GM19035 (cell line): Measurements from ENCODE around the gene OAS3.
A peak's percentile ranks its signal among the peaks of the same experiment; 100 is the strongest.
"Not testable (repeated sequence)": the region's sequence is repeated elsewhere in the genome, so short reads cannot be mapped to it uniquely, and the experiment has no call there.

Experiments used
- ATAC-seq: cut with Tn5 transposase; IDR thresholded peaks from one replicate; pipeline ENCODE4 v1.9.1; 2021; ENCODE audit not compliant: unreplicated experiment

Gene OAS3

DNA sequence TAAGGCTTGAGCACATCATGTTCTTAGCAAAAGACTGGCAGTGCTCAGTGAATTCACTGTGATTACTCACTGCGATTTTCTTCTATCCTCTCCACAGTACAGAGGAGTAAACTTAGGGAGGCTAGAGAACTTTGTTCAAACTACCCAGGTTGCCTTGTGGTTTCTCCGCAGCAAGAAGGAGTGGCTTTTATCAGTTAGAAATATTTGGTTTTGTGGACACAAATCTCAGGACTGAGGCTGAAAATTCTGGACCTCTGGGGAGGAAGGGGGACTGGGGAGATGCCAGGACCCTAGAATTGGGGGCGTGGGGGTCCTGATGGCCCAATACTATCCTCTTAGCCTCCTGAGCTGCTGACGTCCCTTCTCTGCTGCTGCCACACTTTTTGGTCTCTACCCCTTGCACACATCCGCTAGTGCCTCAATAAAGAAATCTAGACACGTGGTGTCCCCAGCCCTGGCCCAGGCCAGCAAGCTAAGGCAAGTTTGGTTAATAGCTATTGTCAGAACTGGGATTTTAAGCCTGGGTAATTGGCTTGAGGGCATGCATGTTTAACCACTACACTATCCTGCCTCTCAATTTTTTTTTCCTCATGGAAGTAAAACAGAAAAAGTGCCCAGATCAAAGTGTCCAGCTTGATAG is 40.9 kb downstream of the OAS3 start:
- peak; percentile 43 for ATAC-seq

DNA sequence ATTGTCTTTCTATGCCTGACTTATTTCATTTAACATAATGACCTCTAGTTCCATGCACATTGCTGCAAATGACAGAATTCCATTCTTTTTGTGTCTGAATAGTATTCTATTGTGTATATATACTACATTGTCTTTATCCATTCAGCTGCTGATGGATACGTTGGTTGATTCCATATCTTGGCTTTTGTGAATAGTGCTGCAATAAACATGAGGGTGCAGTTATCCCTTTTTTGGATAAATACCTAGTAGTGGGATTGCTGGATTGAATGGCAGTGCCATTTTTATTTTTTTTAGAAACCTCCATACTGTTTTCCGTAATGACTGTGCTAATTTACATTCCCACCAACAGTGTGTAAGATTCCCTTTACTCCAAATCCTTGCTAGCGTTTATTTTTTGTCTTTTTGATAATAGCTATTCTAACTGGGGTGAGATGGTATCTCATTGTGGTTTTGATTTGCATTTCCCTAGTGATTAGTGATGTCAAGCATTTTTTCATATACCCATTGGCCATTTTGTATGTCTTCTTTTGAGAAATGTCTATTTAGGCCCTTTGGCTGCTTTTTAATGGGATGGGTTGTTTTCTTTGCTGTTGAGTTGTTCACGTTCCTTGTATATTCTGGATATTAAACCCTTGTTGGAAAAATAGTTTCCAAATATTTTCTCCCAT is 42.4 kb downstream of the OAS3 start:
- no peak for ATAC-seq

DNA sequence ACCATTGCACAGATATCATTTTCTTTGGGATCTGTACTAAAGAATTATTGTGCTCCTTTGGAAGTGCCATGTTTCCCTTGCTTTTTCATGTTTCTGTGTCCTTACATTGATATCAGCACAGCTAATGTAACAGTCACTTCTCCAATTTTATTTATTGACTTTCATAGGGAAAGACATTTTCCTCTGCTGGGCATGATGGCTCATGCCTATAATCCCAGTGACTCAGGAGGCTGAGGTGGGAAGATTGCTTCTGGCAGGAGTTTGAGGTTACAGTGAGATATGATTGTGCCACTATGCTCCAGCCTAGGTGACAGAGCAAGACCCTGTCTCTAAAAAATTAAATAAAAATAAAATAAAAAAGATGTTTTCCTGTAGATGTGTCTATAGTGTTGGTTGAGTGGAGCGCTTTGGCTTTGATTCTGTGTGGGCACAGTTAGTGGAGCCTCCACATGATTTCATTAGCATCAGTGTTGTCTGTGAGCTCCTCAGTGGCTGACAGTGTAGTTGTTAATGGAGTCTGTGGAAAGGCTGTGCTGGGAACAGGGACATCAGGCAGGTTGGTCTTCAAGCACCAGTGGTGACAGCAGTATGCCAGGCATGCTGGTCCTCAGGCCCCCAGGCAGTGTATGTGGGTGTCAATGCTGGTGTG is 47.5 kb downstream of the OAS3 start:
- ATAC-seq, result no peak

DNA sequence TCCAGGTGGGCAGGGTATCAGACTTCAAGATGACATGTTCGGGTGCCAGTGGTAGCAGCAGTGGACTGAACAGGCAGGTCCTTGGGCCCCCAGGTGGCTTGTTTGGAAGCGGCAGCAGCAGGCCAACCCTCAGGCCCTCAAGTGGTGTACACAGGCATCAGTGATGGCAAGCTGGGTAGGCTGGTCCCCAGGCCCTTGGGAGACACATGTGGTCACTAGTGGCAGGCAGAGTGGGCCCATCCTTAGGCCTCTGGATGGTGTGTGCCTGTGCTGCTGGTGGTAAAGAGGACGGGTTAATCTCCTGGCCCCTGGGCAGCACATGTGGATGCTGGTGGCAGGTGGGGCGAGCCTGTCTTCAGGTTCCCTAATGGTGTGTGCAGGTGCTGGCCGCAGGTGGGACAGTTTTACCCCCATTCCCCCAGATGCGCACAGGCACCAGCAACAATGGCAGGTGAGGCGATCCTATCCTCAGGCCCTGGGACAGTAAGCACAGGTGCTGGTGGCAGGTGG is 48.1 kb downstream of the OAS3 start:
- no peak for ATAC-seq

DNA sequence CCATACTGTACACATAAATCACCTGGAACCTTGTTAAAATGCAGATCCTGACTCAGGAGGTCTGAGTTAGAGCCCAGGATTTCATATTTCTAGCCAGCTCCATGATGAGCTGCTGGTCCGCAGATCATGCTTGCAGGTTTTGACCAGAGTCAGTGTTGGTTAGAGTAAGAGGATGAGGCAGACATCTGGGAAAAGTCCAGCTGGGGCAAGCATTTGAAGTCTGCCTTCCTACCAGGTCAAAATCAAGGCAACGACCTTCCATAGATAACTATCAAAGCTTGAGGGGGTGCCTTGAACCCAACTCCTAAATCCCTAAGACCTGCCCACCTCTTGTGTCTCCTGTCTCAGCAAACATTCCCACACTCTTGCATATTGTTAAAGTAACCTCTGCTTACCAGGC is 49.3 kb downstream of the OAS3 start:
- no peak for ATAC-seq

DNA sequence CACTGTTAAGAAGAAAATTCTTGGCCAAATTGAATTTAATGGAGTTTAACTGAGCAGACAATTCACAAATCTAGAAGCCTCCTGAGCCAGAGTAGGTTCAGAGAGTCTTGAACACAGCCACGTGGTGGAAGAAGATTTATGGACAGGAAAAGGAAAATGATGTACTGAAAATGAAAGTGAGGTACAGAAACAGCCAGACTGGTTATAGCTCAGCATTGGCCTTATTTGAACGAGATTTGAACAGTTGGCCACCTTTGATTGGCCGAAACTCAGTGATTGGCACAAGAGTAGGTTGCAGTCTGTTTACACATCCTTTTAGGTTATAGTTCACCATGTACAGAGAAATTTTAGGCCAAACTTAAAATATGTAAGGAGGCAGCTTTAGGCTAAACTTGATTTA is 50.0 kb downstream of the OAS3 start:
- ATAC-seq, result no peak

DNA sequence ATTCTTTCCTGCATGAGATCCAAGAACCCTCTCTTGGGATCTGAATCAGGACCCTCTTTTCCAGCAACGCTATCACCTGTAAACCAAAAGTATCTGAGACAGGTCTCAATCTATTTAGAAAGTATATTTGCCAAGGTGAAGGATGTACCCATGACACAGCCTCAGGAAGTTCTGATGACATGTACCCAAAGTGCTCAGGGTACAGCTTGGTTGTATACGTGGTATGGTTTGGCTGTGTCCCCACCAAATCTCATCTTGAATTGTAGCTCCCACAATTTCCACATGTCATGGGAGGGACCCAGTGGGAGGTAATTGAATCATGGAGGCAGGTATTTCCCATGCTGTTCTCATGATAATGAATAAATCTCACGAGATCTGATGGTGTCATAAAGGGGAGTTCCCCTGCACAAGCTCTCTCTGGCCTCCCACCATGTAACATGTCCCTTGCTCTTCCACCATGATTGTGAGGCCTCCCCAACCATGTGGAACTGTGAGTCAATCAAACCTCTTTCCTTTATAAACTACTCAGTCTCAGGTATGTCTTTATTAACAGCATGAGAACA is 50.6 kb downstream of the OAS3 start:
- ATAC-seq, result not testable (repeated sequence)

DNA sequence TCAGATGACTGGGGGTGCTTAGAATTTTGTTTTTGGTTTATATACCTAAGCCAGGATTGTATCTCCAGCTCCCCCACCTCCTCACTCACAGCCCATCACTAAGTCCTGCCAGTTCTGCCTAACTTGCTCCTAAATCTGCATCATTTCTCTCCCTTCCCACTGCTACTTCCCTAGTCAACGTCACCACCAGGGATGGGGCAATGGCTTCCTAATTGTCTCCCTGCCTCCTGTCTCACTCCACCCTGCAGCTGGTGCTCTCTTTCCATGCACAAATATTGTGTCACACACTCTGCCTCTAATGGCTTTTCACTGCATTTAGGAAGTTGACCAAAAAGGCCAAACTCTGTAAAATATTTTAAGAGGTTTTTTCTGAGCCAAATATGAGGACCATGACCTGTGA is 51.5 kb downstream of the OAS3 start:
- ATAC-seq, result no peak

DNA sequence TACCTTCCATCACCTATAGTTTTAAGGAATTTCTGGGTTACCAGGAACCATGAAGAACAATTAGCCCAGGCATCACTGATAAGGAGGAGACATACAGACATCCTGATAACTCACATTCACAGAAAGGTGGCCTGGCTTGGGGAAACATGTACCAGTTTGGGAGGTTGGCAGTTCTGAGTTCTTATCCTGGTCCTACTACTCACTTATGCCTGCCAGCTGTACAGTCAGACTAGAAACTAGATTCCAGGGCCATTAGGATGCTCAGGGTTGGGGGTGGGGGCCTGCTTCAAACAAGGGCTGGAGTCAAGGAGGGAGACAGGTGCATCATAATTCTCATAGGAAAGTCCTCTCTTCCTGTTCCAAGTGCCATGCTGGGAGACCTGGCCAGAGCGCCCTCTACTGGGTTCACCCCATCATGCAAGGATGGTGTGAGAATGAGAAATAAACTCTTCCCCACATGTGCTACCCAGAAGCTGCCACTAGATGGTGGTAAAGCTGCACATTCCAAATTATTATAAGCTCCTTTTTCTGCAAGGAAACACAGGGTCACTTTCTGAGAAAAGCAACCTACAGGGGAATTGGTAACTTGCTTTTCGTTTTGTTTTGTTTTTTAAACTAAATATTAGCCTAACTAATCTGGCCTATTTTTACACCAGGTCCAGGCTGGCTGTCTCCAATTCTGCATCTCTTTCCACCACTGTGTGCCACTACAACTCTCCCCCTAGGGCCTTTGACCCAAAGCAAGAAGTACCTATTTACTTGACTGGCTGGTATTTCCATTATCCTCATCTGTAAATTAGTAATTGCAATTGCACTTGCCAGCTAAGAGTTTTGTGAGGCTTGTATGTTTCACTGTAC is 54.5 kb downstream of the OAS3 start:
- ATAC-seq, result no peak

DNA sequence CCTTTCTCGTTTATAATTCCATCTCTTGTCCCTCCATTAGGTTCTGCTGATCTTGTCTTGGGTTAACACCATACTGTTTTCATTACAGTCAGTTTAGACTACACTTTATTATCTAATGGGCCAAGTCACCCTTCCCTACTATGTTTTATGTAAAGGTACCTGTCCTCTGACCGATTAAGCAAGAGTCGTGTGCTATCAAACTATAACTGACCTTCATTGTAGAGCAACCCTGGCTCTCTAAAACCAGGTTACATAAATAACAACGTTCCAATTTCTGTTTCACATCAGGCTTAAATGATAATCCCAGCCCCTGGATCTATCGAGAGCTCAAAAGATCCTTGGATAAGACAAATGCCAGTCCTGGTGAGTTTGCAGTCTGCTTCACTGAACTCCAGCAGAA is 56.7 kb downstream of the OAS3 start:
- no peak for ATAC-seq

DNA sequence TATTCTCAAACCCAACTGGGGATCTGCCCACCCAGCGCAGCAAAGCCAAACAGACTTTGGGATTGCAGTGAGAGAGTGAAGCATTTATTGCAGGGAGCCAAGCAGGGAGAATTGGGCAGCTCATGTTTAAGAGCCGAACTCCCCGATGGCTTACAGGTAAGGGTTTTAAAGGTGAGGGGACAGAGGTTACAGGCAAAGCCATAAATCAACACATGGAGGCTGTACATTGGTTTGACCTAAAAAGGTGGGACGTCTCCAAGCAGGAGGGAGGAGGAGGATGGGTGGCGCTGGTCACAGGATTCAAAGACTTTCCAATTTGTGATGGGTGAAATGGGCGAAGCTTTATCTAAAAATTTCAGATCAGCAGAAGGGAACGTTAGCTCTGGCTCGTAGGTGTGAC is 58.2 kb downstream of the OAS3 start:
- no peak for ATAC-seq

DNA sequence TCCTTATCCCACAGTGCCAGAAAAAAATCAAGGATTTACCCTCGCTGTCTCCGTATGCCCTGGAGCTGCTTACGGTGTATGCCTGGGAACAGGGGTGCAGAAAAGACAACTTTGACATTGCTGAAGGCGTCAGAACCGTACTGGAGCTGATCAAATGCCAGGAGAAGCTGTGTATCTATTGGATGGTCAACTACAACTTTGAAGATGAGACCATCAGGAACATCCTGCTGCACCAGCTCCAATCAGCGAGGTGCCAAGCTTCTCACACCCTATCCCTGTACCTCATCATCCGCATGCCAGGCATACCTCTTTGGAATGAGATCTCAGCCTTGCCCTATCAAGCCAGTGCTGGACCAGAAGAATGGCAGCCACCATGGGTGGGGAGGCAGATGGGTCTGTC is 59.2 kb downstream of the OAS3 start:
- no peak for ATAC-seq

DNA sequence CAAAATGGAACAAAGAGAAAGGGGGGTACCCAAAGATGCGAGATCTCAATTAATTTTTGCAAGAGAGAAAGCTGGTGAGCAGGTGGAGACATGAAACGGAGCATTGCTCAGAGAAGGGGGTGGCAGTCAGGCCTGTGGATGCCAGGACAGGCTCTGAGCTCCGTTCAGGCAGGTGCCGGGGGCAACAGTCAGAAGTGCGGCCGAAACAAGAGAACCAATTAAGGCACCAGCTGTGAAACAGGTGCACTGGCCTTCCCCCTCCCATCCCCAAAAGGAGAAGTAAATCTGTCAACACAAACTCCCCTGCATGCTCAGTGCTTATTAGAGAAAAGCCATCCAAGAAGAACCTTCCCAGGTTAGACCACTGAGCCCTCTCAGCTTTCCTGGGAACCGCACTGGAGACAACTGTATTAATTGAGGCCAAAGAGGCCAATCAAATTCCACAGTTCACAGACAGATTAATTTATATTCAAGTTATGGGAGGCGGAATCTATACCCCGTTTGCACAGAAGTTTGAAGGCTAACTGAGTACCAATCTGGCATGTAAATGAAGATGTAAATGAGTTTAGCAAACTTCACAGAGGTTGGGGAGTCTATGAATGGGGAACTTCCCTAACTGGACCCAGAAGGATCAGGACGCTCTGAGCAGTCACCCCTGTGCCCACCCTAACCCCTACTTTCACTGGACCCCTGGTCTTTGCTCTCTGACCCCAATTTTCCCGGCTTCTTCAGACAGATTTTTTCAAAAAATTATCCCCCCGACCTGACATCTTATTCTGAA is 60.9 kb downstream of the OAS3 start:
- no peak for ATAC-seq

DNA sequence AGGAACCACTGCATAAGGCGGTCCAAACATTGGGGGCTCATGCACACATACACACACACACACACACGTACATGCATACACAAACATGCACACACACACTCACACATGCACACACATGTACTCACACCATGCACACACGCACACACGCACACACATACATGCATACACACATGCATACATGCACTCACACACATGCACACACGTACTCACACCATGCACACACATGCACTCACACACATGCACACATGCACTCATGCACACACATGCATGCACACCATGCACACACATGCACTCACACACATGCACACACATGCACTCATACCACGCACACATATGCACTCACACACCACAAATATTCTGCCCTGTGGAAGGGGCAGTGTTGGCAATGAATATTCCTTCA is 62.2 kb downstream of the OAS3 start:
- ATAC-seq, result no peak

DNA sequence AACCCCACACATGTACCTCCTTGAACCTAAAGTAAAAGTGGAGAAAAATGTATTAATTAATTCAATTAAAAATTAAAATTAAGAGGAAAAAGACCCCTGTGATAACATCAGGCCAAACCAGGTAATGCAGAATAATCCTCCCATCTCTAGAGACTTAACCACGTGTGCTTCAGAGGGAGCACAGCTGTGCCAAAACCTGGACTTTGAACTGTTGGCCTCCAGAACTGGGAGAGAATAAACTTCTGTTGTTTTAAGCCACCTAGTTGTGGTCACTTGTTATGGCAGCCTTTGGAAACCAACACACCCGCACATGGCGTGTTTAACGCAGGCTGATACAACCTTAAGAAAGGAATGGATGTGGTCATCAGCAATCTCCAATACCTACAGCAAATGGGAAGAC is 63.9 kb downstream of the OAS3 start:
- no peak for ATAC-seq

DNA sequence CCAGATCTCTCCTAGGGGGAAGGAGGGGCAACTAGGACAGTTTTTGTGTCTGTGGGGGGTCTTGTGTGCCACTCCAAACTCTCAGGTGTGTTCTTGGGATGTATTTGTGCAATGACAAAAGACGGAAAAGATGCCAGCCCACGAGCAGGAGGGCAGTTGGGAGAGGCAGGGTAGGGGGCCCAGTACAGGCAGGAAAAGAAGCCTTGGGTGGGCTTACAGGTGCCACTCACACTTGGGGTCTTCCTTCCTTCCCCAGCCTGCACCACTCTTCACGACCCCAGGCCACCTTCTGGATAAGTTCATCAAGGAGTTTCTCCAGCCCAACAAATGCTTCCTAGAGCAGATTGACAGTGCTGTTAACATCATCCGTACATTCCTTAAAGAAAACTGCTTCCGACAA is 64.4 kb downstream of the OAS3 start:
- no peak for ATAC-seq

DNA sequence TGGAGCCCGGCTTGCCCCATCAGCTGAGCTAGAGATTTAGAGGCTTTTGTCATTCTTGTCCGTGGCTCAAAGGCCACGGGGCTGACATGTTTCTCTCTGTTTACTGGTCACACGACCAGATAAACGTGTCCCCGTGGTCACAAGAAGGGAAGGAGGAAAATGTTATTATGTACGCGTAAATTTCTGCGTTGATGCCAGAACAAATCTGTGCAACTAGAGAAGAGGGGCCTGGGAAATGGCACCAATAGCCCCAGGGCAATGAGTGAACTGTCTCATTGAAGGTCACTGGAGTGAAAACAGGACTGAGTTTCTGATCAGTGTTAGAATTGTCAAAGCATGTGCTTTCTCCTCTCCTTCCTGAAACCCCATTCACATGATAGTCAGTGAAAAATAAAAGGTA is 65.4 kb downstream of the OAS3 start:
- ATAC-seq, result no peak

DNA sequence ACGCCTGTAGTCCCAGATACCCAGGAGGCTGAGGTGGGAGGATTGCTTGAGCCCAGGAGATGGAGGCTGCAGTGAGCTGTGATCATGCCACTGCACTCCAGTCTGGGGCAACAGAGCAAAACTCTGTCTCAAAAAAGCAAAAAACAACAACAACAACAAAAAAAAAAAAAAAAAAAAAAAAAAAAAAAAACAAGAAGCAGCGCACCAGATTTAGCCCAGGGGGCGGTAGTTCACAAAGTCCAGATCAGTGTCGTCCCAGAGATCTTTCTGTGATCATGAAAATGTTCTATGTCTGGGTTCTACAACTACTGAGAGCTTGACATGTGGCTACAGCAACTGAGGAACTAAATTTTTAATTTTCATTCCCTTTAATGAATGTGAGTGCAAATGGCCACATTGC is 67.5 kb downstream of the OAS3 start:
- ATAC-seq, result no peak

DNA sequence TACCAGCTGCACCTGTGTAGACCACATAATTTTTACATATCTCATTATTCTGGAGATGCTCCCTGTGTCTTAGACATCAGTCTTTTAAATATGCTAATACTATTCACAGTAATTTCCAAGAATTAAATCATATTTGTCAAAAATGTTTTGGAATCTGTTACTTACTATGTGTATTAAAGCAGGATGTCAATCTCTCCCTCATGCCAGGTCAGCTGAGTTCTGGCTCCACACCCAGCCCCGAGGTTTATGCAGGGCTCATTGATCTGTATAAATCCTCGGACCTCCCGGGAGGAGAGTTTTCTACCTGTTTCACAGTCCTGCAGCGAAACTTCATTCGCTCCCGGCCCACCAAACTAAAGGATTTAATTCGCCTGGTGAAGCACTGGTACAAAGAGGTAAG is 67.9 kb downstream of the OAS3 start:
- ATAC-seq, result no peak

DNA sequence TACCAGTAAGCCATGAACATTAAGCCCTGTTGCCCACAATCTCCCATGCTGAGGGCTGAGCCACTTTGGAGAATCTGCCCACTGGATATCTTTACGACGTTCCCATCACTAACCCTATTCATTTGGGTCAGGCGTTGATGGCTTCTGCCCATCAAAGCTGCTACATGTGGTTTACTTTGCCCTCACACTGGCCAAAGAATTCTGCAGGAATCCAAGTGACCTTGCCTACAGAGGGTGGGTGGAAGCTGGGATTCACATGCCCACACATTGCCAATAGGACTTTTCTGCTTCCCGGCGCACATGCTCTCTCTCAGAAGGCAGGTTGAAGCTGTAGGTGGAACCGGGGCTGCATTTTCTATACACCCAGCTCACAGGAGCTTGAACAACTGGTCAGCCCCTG is 68.4 kb downstream of the OAS3 start:
- ATAC-seq, result no peak
